HT-29 (cell line): Measurements from ENCODE around the gene WFDC1. TPM values are rescaled to one million over a fixed set of nuclear protein-coding genes. Genes with fewer than 3 reads are reported as not detected.

Source experiments
- DNase-seq: peaks from one replicate; pipeline ENCODE4 v3.0.0-alpha.2; 2015; ENCODE audit warnings: low spot score
- total RNA-seq: library from RNA; depleted of rRNA; stranded (reverse); fragments of >200 nt; shearing (Covaris generic); gene quantifications from 2 replicates; pipeline ENCODE4 v1.2.3, GENCODE V29; 2014

The WFDC1 gene
- total RNA-seq, 1 experiment from 2014 or later = not detected

DNA sequence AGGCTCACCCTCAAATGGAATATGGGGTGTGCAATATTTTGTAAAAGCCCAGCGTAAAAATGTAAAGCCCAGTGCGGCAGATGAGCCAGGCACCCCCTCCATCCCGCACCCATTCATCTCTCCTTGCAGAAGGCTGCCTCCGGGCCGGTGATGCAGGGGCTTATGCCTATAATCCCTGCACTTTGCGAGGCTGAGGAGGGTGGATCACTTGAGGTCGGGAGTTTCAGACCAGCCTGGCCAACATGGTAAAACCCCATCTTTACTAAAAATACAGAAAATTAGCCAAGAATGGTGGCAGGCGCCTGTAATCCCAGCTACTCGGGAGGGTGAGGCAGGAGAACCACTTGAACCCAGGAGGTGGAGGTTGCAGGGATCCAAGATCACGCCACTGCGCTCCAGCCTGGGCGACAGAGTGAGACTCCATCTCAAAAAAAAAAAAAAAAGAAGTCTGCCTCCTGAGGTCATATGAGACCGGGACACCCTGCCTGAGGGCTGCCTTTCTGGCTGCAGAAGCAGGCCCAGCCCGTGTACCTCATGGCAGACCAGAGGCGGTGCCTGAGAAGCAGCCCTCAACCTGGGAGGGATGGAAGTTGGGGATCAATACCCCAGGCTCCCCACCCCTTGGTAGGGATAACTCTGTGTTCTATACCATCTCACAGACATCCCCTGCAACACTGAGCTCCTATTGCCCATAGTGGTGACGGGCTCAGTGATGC is 56.2 kb downstream of the WFDC1 start:
- no peak for DNase-seq

DNA sequence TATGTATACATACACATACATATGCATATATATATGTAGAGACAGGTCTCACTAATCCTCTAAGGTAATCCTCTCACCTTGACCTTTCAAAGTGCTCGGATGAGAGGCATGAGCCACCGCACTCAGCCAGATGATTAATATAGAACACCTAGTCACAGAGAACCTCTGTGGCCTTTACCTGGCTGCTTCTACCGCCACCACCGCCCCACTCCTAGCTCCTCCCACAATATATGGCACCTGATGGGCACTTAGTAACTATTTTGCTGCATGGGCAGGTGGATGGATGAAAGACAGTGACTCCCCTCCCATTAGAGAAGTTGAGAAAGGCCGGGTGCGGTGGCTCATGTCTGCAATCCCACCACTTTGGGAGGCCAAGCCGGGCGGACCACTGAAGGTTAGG is 57.0 kb downstream of the WFDC1 start:
- DNase-seq = no peak

DNA sequence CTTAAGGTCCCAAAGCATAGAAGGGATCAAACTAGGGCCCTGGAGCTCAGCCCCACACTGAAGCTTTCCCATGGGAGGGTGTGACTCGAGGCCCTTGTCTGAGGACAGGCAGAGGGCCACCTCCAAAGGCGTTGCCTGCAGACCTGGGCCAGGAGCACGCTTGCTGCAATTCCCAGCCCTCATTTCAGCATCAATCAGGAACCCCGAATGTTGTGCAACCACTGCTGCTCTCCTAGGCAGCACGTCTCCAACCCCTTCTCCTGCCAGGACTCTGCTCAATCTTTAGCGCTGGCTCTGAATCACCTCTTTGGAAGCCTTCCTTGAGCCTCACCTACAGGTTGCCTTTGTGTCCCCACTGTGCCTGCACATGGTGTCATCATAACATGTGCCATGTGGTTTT is 59.6 kb downstream of the WFDC1 start:
- DNase-seq = no peak

DNA sequence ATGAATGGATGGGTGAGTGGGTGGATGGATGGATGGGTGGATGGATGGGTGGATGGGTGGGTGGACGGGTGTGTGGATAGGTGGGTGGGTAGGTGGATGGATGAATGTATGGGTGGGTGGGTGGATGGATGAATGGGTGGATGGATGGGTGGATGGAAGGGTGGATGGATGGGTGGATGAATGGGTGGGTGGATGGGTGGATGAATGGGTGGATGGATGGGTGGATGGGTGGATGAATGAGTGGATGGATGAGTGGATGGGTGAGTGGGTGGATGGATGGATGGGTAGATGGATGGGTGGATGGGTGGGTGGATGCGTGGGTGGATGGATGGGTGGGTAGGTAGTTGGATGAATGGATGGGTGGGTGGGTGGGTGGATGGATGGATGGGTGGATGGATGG is 60.5 kb downstream of the WFDC1 start:
- DNase-seq = no peak

DNA sequence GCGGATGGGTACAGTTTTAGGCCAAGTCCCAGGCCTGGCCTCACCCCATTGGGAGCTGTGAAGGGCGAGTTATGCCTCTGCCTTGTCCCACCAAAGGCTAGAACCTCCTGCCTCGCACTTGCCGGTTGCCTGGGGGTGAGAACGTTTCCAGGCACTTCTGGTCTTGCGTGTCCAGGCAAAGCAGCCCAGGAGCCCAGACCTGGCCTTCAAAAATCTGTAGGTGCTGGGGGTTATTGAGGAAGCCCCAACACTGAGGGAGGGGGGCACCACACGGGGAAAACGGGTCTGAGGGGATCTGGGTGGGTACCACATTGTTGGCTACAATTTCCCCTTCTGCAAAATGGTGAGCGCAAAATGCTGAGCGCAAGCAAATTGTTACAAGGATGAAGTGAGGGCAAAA is 61.5 kb downstream of the WFDC1 start:
- no peak for DNase-seq

DNA sequence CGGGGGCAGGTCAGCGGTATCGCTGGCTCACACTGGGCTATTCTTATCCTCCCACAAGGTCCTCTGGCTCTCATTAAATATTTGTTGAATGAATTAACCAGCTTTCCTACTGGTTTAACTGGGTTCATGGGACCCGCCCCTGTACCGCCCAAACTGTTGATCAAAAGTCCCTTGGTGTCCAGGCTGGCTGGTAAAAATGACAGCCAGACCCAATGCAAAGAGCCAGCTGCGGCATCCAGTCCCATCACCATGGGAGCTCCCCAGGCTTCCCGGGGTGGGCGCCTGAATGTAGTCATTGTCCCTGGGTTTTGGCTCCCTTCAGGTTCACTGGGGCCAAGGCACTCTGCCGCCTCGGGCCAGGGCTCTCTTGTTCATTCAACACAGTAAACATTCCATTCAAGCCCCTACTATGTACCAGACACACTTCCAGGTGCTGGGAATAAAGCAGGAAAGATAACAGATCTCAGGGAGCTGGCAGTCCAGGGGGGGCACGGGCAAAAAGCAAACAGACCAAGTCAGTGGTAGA is 62.0 kb downstream of the WFDC1 start:
- peak; percentile 67 for DNase-seq

DNA sequence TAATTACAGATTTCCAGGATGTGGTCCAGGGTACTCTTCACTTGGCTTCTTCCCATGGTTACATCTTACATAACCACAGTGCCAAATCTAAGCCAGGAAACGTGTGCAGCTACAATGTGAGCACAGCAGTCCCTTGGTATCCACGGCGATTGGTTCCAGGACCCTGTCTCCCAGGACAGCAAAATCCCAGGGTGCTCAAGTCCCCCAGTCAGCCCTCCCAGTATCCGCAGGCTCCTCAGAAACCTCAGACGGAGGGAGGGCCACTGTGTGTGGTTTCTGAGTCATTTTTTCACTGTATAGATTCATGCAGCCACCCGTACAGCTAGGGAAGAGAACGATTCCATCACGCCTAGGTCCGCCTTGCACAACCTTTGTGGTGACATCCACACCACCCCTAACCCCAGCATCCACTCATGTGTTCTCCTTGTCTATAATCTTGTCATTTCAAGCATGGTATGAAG is 62.5 kb downstream of the WFDC1 start:
- DNase-seq = peak; percentile 37

DNA sequence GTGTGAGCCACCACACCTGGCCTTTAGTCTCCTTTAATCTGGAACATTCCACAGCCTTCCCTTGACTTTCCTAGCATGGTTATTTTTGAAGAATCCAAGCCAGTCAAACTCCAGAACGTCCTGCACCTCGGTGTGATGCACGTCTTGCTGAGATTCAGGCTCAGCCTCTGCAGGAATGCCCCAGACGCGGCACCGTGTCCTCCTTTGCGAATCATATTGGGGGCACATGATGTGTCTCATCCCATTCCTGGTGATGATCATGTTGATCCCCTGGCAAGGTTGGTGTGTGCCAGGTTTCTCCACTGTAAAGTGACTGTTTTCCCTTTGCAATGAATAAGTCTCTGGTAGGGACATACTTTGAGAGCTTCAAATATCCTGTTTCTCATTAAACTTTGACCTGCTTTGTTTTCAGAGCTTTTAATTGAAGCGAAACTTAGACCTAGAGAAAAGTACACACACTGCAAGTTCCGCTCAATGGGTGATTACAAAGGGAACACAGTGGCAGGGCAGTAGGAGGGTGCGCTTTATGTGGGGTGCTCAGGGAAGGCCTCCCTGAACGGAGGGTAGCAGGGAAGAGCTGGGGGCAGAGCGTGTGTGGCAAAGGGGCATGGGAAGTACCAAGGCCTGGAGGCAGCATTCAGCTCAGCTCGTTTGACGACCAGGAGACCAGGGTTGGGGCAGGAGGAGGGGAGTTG is 64.1 kb downstream of the WFDC1 start:
- peak; percentile 20 for DNase-seq

DNA sequence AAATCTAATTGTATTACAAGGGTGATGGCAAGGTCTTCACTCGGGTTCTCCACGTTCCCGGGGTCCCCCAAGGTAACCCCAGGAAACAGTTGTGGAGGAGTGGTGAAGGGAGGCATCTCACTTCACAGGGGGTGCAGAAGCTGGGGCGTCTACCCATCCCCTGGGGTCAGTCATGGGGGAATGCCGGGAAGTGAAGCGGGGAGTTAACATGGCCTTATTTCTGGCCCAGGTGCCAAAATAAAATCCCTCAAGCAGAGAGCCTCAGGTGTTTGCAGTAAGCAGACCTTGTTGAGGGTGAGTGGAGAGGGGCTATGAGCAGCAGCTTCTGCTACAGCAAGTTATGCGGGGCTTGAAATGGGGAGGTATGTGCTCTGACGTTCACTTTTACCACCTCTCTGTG is 64.6 kb downstream of the WFDC1 start:
- no peak for DNase-seq

DNA sequence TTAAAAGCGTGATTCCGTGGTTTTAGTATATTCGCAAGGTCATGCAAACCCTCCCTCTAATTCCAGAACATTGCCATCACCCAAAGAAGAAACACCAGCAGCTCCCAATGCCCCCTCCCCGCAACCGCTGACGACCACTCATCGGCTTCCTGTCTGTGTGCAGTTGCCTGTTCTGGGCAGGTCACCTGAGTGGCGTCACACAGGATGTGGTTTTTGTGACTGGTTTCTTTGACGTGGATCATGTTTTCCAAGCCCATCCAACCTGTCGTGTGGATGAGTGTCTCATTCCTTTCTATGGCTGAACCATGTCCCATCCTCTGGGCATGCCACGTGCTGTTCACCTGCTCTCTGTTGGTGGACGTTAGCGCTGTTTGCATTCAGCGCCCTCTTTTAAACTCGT is 65.5 kb downstream of the WFDC1 start:
- DNase-seq = no peak

DNA sequence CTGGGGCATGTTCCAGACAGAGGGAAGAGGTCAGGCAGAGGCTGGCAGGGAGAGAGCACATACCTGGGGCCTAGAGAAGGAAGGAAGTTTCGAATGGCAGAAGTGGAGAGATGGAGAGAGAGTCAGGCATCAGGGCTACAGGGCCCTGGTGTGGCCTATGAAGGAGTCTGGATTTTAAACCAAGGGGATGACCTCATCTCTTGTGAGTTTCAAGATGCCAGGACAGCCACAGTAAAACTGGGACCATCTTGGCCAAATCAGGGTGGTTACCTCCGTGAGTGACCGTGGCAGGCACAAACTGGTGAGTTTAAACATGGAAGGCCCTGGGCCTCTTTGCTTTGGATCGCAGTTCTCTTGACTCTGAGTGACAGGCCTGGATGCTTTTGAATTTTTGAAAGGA is 66.1 kb downstream of the WFDC1 start:
- no peak for DNase-seq

DNA sequence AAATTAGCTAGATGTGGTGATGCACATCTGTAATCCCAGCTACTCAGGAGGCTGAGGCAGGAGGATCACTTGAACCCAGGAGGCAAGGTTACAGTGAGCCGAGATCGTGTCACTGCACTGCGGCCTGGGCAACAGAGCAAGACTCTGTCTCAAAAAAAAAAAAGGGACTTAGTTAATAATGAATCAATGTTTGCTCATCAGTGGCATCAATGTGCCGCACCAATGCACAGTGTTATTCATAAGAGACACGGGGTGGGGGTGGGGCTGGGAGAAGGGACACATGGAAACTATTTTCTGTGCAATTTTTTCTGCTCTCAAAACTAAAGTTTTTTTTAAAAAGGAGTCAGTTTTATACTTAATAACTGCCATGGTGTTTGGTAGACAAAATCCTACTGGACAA is 66.9 kb downstream of the WFDC1 start:
- DNase-seq = no peak

DNA sequence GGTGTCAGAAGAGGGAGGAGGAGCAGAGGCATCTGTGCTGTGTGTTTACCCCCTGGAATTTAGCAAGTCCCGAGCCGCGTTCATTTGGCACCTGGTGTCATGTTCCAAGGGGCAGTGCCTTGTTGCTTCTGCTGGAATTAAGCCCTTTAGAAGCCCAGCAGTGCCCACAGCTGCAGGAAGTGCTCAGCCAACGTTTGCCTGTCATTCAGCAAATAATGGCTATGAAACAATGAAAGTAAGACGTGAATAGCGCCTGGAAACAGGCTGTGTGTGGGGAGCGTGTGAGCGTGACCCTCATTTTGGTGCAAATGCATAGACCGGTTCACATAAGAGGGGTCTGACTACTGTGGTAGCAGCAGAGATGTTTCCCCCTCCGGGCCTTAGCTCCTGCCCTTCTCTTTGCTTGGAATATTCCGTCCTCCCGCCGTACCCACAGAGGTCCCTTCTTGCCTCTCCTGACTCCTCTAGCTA is 67.8 kb downstream of the WFDC1 start:
- no peak for DNase-seq

DNA sequence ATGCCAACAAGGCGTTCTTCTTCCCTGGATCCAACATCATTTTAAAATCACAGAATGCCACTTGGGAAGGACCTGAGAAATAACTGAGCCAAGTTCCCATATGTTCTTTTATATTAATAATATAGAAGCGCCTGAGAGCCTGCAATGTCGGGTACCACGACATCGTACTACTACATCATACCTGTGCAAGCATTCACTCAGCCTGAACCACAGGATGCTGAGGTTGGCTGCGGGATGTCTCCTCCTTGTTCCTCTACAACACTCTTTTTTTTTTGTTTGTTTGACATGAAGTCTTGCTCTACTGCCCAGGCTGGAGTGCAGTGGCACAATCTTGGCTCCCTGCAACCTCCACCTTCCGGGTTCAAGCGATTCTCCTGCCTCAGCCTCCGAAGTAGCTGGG is 71.5 kb downstream of the WFDC1 start:
- no peak for DNase-seq

DNA sequence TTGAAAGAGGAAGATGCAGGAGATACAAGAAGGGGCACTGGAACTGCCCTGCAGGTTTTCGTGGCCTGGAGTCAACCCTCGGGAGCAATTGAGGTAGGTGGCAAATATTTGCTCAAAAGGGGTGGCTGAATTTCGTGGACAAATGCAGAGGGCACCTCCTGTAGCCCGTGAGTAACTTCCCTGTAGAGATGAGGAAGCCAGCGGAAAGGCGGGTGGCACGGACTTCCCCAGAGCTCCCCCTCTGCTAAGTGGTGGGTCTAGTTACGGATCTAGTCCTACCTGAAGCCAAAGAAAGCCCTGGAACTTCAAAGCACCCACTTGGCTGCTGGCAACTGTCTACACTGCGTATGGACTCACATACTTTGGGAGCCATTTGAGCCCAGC is 72.6 kb downstream of the WFDC1 start:
- peak; percentile 40 for DNase-seq

DNA sequence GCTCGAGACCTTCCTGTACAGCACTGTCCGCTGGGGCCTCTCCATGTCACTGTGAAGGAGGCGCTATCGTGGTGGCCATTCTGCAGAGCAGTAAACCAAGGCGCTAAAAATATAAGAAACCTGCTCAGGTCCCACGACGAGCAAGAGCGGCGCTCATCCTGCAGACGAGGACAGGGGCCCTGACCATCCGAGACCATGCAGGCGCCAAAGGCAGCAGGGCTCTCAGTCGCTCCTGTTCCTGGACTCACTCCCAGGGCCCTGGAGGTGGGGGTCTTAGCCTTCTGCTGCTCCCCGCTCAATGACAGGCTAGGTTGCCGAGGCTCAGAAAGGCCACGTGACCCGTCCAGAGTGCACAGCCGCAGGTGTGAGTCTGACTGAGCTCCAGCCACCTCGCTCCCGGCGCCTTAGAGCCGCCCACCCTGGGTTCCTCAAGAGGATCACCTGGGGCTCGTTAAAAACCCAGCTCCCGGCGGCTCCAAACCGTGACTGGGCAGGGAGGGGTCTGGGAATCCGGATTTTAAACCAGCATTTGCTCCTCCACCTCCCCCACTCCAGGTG is 73.2 kb downstream of the WFDC1 start:
- DNase-seq = peak; percentile 69

DNA sequence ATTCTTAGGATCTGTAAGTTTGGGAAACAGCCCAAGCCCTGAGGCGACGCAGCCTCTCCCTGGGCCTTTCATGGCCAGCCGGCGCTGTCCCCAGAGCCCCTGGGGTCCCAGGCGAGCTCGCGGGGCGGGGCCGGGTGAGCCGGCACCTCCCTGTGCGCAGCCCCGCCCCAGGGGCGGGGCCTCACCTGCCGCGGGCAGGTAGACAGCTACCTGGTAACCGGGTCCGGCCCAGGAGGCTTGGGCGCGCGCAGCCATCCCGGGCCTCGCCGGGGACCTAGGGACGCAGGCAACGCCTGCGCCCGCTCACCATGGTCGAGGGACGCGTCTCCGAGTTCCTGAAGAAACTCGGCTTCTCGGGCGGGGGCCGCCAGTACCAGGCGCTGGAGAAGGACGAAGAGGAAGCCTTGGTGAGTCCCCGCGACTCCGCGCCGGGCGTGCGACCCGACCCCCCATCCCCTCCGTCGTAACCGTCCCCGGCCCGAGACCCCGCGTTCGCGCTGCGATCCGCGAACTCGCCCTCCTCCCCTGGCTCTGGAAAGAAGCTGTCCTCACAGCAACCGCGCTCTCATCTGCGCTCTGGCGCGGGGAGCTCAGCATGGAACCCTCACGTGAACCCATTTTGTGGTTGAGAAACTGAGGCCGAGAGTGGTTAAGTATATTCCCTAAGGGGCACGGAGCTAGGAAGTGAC is 73.8 kb downstream of the WFDC1 start, which contains the start of gene ATP2C2:
TSS of gene ATP2C2 (plus strand) at position 231 of the 689 bp plus-strand sequence. CDS start at position 309, 78 bp downstream.
- DNase-seq = peak; percentile 88

DNA sequence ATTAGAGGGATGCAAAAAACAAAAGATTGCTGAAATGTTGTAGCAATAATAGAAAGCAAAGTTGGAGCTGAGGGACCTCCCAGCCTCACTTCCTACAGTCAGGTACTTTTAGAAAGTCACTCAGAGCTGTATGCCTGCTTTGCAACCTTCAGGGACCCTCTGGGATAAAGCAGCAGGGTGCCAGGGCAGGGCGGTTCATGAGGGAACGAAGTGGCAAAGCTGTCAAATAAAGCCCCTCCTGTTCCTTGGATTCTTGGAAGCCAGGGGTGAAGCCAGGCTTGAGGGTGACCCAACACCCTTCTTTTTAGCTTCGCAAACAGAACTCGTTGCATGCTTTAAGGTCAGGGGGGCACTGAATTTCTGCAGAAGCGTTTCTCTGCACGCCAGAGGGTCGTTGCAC is 74.4 kb downstream of the WFDC1 start:
- DNase-seq = no peak

DNA sequence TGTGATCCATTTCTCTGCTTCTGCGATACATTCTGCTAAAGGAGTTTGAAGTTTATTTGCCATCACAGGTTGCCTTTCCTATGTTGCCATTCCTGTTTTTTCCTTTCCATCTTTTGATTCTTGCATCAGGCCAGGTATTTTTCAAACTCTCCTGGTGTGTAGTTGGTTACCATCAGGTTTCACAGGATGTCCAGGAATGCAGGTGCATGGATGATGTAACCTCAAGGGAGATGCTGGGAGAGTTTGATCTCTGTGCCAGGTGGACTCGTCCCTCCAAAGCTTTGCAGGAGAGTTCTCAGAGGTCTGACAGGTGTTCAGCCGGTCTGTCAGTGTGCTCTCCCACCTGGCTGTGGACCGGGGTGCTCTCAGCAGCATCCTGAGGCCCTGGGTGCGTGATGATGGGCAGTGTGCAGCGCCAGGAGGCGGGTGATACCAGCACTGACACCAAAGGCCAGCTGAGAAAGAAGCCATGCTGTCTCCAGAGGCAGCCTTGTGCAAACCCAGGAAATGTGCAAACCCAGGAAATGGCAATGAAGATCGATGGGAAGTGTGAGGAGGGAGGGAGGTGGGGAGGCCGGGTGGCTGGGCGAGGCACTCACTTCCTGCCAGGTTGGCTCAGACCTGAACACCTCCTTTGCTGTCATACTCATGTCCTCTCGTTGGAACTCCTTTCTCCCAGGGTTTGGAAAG is 75.4 kb downstream of the WFDC1 start:
- peak; percentile 86 for DNase-seq

DNA sequence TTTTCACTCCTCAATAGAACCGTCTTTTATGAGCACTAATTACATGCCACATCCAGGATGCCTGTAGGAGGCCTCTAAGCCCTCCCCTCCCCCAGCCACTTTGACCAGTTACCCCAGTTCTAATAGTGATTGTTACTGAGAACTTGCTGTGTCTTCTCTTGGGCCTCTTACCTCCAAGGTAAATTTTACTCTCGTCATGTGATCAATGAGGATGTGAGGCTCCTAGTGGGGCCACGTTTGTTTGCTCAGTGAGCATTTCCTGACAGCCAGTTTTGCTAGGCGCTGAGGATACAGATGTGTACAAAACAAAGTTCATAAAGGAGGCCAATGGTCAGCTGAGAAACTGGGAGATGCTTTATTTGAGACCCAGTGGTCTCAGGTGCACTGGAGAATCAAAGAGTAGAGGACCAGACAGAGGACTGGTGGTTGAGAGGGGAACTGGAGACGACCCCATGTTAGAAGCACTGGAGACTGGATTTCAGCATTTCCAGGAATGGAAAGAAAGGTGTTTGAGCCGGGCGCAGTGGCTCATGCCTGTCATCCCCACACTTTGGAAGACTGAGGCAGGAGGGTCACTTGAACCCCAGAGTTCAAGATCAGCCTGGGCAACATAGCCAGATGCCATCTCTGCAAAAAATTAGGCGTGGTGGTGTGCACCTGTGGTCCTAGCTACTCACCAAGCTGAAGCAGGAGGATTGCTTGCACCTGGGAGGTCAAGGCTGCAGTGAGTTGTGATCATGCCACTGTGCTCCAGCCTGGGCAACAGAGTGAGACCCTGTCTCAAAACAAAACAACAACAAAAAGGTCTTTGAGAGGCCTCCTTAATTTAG is 76.3 kb downstream of the WFDC1 start:
- DNase-seq = peak; percentile 77

DNA sequence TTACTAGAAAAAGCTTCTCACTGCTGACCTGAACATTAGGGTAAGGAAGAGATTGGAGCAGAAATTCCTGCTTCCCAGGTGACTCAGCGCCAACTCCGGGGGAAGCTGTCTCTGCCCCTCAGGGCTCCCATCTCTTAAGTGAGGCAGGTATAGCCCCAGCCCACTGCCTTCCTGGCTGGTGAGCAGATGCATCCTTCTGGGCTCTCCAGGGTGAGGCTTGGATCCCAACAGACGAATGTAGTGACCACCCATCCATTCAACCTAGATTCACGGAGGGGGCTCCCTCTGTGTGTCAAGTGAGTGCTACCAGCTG is 76.8 kb downstream of the WFDC1 start:
- no peak for DNase-seq
